Measurements from ENCODE around the gene AQP1.

The AQP1 gene

GRCh38 chr7:30921540-30922401 lies 10.1 kb downstream of the AQP1 start:
- no peak for DNase-seq (ENCODE audit: low read depth)

- no peak for DNase-seq (ENCODE audit: low read depth)
Measured at GRCh38 chr7:30922596-30922995, 10.9 kb downstream of the AQP1 start.

GRCh38 chr7:30923009-30923773 lies 11.5 kb downstream of the AQP1 start:
- DNase-seq (ENCODE audit: low read depth) = no peak

GRCh38 chr7:30923774-30924413 lies 12.2 kb downstream of the AQP1 start:
- DNase-seq (ENCODE audit: low read depth) = no peak

GRCh38 chr7:30924624-30925023 lies 13.0 kb downstream of the AQP1 start:
- DNase-seq (ENCODE audit: low read depth) = no peak

- DNase-seq (ENCODE audit: low read depth) = no peak
Measured at GRCh38 chr7:30925117-30925516, 13.5 kb downstream of the AQP1 start.

- no peak for DNase-seq (ENCODE audit: low read depth)
Measured at GRCh38 chr7:30925913-30926312, 14.3 kb downstream of the AQP1 start.

GRCh38 chr7:30926313-30926712 lies 14.7 kb downstream of the AQP1 start:
- DNase-seq (ENCODE audit: low read depth) = no peak

- DNase-seq (ENCODE audit: low read depth) = no peak
Measured at GRCh38 chr7:30927040-30927439, 15.4 kb downstream of the AQP1 start.

GRCh38 chr7:30927559-30927958 lies 15.9 kb downstream of the AQP1 start:
- no peak for DNase-seq (ENCODE audit: low read depth)

GRCh38 chr7:30928254-30928872 lies 16.7 kb downstream of the AQP1 start:
- DNase-seq (ENCODE audit: low read depth) = no peak

- no peak for DNase-seq (ENCODE audit: low read depth)
Measured at GRCh38 chr7:30929686-30930085, 18.0 kb downstream of the AQP1 start.

GRCh38 chr7:30930621-30931020 lies 19.0 kb downstream of the AQP1 start:
- no peak for DNase-seq (ENCODE audit: low read depth)

GRCh38 chr7:30931161-30931928 lies 19.7 kb downstream of the AQP1 start:
- DNase-seq (ENCODE audit: low read depth) = no peak

- no peak for DNase-seq (ENCODE audit: low read depth)
Measured at GRCh38 chr7:30931929-30932540, 20.4 kb downstream of the AQP1 start.

GRCh38 chr7:30932562-30932961 lies 20.9 kb downstream of the AQP1 start:
- no peak for DNase-seq (ENCODE audit: low read depth)

- DNase-seq (ENCODE audit: low read depth) = no peak
Measured at GRCh38 chr7:30933124-30933974, 21.7 kb downstream of the AQP1 start.

- DNase-seq (ENCODE audit: low read depth) = no peak
Measured at GRCh38 chr7:30934225-30934624, 22.6 kb downstream of the AQP1 start.

- no peak for DNase-seq (ENCODE audit: low read depth)
Measured at GRCh38 chr7:30934732-30935568, 23.3 kb downstream of the AQP1 start.
